Mammary microvascular endothelial cell (primary cell): ENCODE results near the gene POGLUT2. TPM values are rescaled to one million over a fixed set of nuclear protein-coding genes. Genes with fewer than 3 reads are reported as not detected.

Experiments
- total RNA-seq: library from RNA; depleted of rRNA; stranded (reverse); fragments of >200 nt; gene quantifications from 2 replicates; pipeline ENCODE4 v1.2.3, GENCODE V29; 2015

The POGLUT2 gene
- total RNA-seq: 18.5 and 20.1 TPM in 2 replicates

GRCh38 chr13:102798581-102799425 is at the start of gene POGLUT2, which contains the start of gene BIVM:
POGLUT2 (minus strand) TSS chr13:102798976; CDS start chr13:102798670, 306 bp downstream.
BIVM (plus strand) TSS chr13:102799119; CDS start chr13:102807268, 8,149 bp downstream.

GRCh38 chr13:102845630-102846260 is 47.0 kb upstream of the POGLUT2 start, which contains the start of gene ERCC5:
ERCC5 (plus strand) TSS chr13:102846032; CDS start chr13:102846267, 235 bp downstream.

GRCh38 chr13:102773441-102774213 is 25.1 kb downstream of the POGLUT2 start, which contains the start of gene TEX30:
TEX30 (minus strand) TSS chr13:102773786; CDS start chr13:102770026, 3,760 bp downstream.

Other genes with a start within 250 kb of the POGLUT2 start
- 47.8 and 49.8 TPM in 2 replicates for gene TPP2, start 202.0 kb downstream of the POGLUT2 start, total RNA-seq
- not detected in 2 replicates for gene METTL21C, start 103.9 kb downstream of the POGLUT2 start, total RNA-seq
- gene TEX30, start 25.2 kb downstream of the POGLUT2 start, total RNA-seq: 35.4 and 38.5 TPM in 2 replicates
- gene BIVM, start 143 bp upstream of the POGLUT2 start, total RNA-seq: 11.3 and 18.1 TPM in 2 replicates
- gene ERCC5, start 47.1 kb upstream of the POGLUT2 start, total RNA-seq: 29.6 and 34.3 TPM in 2 replicates